Gastroesophageal sphincter (tissue), 4 donors: Measurements from ENCODE around the gene SMAD3. TPM values are rescaled to one million over a fixed set of nuclear protein-coding genes. Genes with fewer than 3 reads are reported as not detected.

Experiments used
- ATAC-seq: fragments of 150-250 bp; one replicate; pipeline ENCODE4 v1.9.1; 2016; ENCODE audit warnings: mild to moderate bottlenecking, moderate library complexity
- H3K27ac ChIP-seq, 4 donors: fragments of 200-600 bp; sonication (generic) in 3 of 4; 1 replicate in 3 of 4; 2 replicates in 1 of 4; pipeline ENCODE4 v1.5.1; 2016 to 2019
- H3K27me3 ChIP-seq: fragments of 200-600 bp; sonication (generic); one replicate; pipeline ENCODE4 v1.5.1; 2019
- H3K36me3 ChIP-seq, 2 donors: fragments of 200-600 bp; sonication (generic); one replicate each; pipeline ENCODE4 v1.5.1; 2019; ENCODE audit warnings: control low read depth in 1 of 2
- H3K4me1 ChIP-seq, 3 donors: fragments of 200-600 bp; sonication (generic); 1 replicate in 2 of 3; 2 replicates in 1 of 3; pipeline ENCODE4 v1.5.1; 2016 to 2019; ENCODE audit warnings: control low read depth in 2 of 3
- H3K4me3 ChIP-seq, 2 donors: fragments of 200-600 bp; sonication (generic); one replicate each; pipeline ENCODE4 v1.5.1; 2019; ENCODE audit warnings: mild to moderate bottlenecking in 1 of 2, moderate library complexity in 1 of 2
- H3K9me3 ChIP-seq, 3 donors: fragments of 200-600 bp; sonication (generic); one replicate each; pipeline ENCODE4 v1.5.1; 2017 to 2019; ENCODE audit warnings: control low read depth in 2 of 3
- EP300 ChIP-seq: sonication (generic); formaldehyde crosslinking; IDR thresholded peaks from one replicate; pipeline ENCODE4 v1.6.1; 2017; ENCODE audit warnings: antibody characterized with exemption, mild to moderate bottlenecking
- POLR2A ChIP-seq, 2 donors: fragments of 450-650 bp; IDR thresholded peaks; one replicate each; pipeline ENCODE4 v1.6.1; 2017; ENCODE audit warnings: antibody characterized with exemption in 2 of 2, mild to moderate bottlenecking in 2 of 2, moderate library complexity in 1 of 2
- POLR2AphosphoS5 ChIP-seq: sonication (generic); formaldehyde crosslinking; IDR thresholded peaks from one replicate; pipeline ENCODE4 v1.6.1; 2017; ENCODE audit warnings: antibody characterized with exemption
- WGBS, 2 donors: methylation state at CpG; one replicate each; pipeline ENCODE4 v1.1.5; 2018; ENCODE audit warnings: low coverage in 1 of 2; 5-methylcytosine and 5-hydroxymethylcytosine counted together
- total RNA-seq, 4 donors: library from RNA; depleted of rRNA; stranded (reverse); fragments of >200 nt; gene quantifications; one replicate each; pipeline ENCODE4 v1.1.0, GENCODE V29; 2016
- TF ChIP-seq, protein P1 (sequence below), 4 experiments: fragments of 200-600 bp in 2 of 4; fragments of 450-650 bp in 2 of 4; sonication (generic) in 1 of 4; IDR thresholded peaks; one replicate each; pipeline ENCODE4 v1.5.1; 2017 to 2019; ENCODE audit warnings: antibody characterized with exemption in 4 of 4, mild to moderate bottlenecking in 2 of 4, moderate library complexity in 2 of 4

SMAD3 gene
- total RNA-seq, 4 donors from 2014 or later = 19.8 to 30.6 (median 25.9) TPM

DNA sequence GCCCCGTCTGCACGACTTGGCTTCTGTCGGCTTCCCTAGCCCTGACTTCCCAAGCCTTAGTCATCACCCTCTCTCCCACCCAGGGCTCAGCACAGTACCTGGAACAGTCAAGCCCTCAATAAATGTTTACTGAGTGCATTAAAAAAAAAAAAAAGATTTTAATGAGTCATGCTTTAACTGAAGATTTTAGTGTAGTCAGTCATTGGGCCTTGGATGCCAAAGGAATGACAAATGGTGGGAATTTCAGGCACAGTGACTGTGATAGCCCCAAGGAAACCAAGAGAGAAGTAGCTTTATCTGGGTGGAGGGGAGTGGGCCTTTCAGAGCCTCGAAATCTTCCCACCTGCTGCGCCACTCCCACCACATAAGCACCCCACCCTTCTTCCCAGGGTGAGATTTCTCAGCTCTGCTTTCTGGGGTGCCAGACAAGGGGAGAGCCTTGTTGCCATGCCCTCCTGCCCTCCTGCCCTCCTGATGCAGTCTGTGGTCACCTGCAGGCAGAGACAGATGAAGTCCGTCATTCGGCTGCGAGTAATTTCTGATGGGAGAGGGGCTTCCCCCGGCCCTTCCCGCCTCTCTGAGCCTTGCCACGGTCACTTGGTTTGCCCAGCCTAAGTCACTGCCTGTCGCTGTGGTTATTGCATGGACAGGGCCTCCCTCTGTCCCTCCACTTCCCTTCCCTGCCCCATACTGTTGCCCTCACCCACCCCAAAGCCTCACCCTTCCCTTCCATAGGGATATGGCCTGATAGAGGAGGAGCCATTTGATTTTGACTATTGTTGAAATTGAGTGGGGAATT, 41.8 kb downstream of the SMAD3 start:
- ATAC-seq = peak; percentile 79
- 55 to 80% methylated on average over 3 to 10 of the region's 12 CpGs for WGBS, 2 donors
- Histone ChIP-seq H3K4me1 (peaks cover 17 to 88% (median 63%) of the 10 kb centered on the region in 3 donors), H3K9me3 (peaks cover 0 to 4% (median 0%) of the 10 kb centered on the region in 3 donors), H3K36me3 (no peaks in the 10 kb centered on the region), H3K27me3 (no peaks in the 10 kb centered on the region), H3K4me3 (no peak overlapping the region), H3K27ac (peak overlapping the region; percentile 25 to 87 (median 82))
- TF ChIP-seq POLR2AphosphoS5 (peak; percentile 93), POLR2A (IDR thresholded peaks at IDR 0.05) (no peak)
- TF ChIP-seq, protein P1, sequence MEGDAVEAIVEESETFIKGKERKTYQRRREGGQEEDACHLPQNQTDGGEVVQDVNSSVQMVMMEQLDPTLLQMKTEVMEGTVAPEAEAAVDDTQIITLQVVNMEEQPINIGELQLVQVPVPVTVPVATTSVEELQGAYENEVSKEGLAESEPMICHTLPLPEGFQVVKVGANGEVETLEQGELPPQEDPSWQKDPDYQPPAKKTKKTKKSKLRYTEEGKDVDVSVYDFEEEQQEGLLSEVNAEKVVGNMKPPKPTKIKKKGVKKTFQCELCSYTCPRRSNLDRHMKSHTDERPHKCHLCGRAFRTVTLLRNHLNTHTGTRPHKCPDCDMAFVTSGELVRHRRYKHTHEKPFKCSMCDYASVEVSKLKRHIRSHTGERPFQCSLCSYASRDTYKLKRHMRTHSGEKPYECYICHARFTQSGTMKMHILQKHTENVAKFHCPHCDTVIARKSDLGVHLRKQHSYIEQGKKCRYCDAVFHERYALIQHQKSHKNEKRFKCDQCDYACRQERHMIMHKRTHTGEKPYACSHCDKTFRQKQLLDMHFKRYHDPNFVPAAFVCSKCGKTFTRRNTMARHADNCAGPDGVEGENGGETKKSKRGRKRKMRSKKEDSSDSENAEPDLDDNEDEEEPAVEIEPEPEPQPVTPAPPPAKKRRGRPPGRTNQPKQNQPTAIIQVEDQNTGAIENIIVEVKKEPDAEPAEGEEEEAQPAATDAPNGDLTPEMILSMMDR (IDR thresholded peaks at IDR 0.05) = no peak

DNA sequence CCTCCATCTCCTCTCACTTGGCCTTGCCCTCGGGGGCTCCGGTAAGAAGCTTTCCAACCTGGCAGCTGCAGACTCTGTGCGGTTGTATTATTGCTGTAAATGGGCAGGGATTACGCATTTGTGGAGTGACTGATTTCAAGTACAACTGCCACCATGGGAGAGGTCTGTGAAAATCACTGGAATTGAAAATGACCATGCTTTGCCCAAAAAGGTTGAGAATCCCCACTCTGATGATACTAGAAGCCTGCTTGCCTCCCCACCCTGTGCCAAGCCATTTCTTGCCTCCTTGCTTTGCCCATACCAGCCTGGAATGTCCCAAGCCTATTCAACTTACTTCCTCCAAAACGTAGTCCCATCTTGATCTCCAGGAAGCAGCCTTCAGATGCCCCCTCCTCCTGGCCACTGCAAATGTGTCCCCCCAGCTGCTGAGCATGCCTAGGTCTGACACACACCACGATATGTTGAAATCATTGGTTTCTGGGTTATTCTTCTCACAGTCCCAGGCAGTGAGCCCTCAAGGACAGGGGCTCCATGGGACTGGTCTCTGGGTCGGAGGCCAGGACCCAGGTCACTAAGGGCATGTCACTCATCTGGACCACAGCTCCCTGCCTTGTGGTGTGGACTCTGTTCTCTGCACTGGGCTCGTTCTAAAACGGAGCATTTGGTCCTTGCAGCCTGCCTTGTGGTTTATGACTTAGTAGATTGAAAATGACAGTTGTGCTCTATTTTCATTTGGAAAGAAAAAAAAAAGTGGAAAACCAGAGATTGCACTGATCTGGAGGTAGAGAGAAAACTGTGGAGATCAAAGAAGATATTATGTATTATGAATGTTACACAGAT, 42.9 kb downstream of the SMAD3 start:
- no peak overlapping the region for H3K4me3 ChIP-seq
- TF ChIP-seq POLR2AphosphoS5 (no peak), EP300 (no peak), POLR2A (IDR thresholded peaks at IDR 0.05) (no peak)
- TF ChIP-seq, protein P1 (IDR thresholded peaks at IDR 0.05) = no peak
- no peaks in the 10 kb centered on the region for H3K36me3 ChIP-seq
- peak overlapping the region in 3 of 4 donors; percentile 20 to 82 (median 81) for H3K27ac ChIP-seq
- H3K9me3 ChIP-seq = peaks cover 0 to 4% (median 0%) of the 10 kb centered on the region in 3 donors
- ATAC-seq = no peak
- WGBS, 2 donors = 63 to 73% methylated on average over 3 to 4 of the region's 9 CpGs
- peaks cover 17 to 79% (median 61%) of the 10 kb centered on the region in 3 donors for H3K4me1 ChIP-seq
- no peaks in the 10 kb centered on the region for H3K27me3 ChIP-seq

GRCh38 chr15:67109141-67110034, 44.0 kb downstream of the SMAD3 start:
- Histone ChIP-seq H3K36me3 (no peaks in the 10 kb centered on the region), H3K27me3 (no peaks in the 10 kb centered on the region), H3K9me3 (peaks cover 0 to 4% (median 0%) of the 10 kb centered on the region in 3 donors), H3K27ac (peak overlapping the region in 3 of 4 donors; percentile 49 to 81 (median 58)), H3K4me3 (no peak overlapping the region), H3K4me1 (peaks cover 17 to 79% (median 55%) of the 10 kb centered on the region in 3 donors)
- WGBS, 2 donors = 40 to 71% methylated on average over 1 to 7 of the region's 18 CpGs
- ATAC-seq = peak; percentile 8
- TF ChIP-seq POLR2A (IDR thresholded peaks at IDR 0.05) (no peak), POLR2AphosphoS5 (peak; percentile 81)

DNA sequence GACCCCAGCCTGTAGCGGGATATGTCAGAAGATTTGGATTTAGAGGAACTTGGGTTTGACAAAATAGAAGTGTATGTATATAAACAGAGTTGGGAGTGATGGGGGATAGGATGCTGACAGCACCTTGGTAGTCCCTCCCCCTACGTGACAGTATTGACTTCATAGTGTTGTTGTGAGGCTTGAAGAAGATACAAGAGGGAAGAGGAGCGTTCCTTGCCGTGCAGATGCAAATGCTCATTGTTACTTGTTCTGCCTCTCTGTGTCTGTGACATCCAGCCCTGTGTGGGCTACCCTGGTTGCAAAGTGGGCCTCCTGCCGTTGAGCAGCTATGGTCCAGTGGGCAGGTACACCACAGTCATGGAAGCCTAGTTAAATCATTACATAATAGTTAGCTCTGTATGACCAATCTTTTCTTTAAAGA, 45.0 kb downstream of the SMAD3 start:
- no peak for TF ChIP-seq POLR2AphosphoS5
- TF ChIP-seq, protein P1 (IDR thresholded peaks at IDR 0.05) = no peak
- TF ChIP-seq EP300 = no peak
- no peak for TF ChIP-seq POLR2A (IDR thresholded peaks at IDR 0.05)
- no peak for ATAC-seq
- Histone ChIP-seq H3K9me3 (peaks cover 0 to 4% (median 0%) of the 10 kb centered on the region in 3 donors), H3K4me1 (peaks cover 10 to 79% (median 54%) of the 10 kb centered on the region in 3 donors), H3K36me3 (no peaks in the 10 kb centered on the region), H3K27ac (peak overlapping the region in 3 of 4 donors; percentile 49 to 81 (median 58)), H3K4me3 (no peak overlapping the region), H3K27me3 (no peaks in the 10 kb centered on the region)
- WGBS, 2 donors = 86 to 100% methylated on average over 1 to 4 of the region's 5 CpGs
